Measurements from ENCODE around the gene RER1.

Gene RER1

DNA sequence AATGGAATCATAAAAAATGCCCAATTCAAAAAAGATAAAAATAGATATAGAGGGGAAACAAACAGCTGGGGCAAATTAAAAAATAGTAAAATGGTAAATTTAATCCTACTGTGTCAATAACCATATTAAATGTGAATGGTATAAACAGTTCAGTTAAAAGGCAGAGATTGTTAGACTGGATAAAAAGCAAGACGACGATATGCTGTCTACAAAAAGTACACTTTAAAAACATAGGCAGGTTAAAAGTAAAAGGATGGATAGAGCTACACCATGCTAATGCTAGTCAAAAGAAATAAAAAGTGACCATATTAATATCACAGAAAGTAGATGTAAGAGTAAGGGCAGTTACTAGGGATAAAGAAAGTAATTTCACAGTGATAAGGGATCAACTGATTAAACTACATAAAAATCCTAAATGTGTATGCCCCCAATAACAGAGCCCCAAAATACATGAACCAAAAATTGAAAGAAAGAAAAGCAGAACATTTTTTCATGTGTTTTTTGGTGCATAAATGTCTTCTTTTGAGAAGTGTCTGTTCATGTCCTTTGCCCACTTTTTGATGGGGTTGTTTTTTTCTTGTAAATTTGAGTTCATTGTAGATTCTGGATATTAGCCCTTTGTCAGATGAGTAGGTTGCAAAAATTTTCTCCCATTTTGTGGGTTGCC, 27.7 kb upstream of the RER1 start:
- Histone ChIP-seq H3K9ac (ENCODE audit: low read depth, low read length) (no peak overlapping the region), H3K79me2 (ENCODE audit: insufficient read depth, low read length) (no peaks in the 10 kb centered on the region), H3K4me1 (ENCODE audit: insufficient read depth, low read length) (no peaks in the 10 kb centered on the region), H4K20me1 (ENCODE audit: insufficient read depth, low read length) (no peaks in the 10 kb centered on the region), H3K27me3 (ENCODE audit: insufficient read depth, low read length, poor library complexity) (no peaks in the 10 kb centered on the region), H3K4me2 (ENCODE audit: insufficient read depth, low read length) (no peak overlapping the region), H2AFZ (ENCODE audit: low read depth, low read length) (no peak overlapping the region), H3K9me3 (ENCODE audit: insufficient read depth, low read length, severe bottlenecking) (no peaks in the 10 kb centered on the region), H3K36me3 (ENCODE audit: insufficient read depth, low read length) (no peaks in the 10 kb centered on the region), H3K4me3 (ENCODE audit: low read depth in 1 of 2, low read length in 2 of 2) (no peak overlapping the region), H3K27ac (ENCODE audit: low read length) (no peak overlapping the region)
- no peak for ATAC-seq (ENCODE audit: insufficient read depth, low read depth)
- TF ChIP-seq EZH2 (IDR thresholded peaks at IDR 0.05; ENCODE audit: borderline replicate concordance, low read depth, low read length, severe bottlenecking) = no peak
- TF ChIP-seq, protein P1, sequence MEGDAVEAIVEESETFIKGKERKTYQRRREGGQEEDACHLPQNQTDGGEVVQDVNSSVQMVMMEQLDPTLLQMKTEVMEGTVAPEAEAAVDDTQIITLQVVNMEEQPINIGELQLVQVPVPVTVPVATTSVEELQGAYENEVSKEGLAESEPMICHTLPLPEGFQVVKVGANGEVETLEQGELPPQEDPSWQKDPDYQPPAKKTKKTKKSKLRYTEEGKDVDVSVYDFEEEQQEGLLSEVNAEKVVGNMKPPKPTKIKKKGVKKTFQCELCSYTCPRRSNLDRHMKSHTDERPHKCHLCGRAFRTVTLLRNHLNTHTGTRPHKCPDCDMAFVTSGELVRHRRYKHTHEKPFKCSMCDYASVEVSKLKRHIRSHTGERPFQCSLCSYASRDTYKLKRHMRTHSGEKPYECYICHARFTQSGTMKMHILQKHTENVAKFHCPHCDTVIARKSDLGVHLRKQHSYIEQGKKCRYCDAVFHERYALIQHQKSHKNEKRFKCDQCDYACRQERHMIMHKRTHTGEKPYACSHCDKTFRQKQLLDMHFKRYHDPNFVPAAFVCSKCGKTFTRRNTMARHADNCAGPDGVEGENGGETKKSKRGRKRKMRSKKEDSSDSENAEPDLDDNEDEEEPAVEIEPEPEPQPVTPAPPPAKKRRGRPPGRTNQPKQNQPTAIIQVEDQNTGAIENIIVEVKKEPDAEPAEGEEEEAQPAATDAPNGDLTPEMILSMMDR (IDR thresholded peaks at IDR 0.05; ENCODE audit: borderline replicate concordance, extremely low read depth, low read length, poor library complexity, severe bottlenecking) = no peak
- DNase-seq = no peak

DNA sequence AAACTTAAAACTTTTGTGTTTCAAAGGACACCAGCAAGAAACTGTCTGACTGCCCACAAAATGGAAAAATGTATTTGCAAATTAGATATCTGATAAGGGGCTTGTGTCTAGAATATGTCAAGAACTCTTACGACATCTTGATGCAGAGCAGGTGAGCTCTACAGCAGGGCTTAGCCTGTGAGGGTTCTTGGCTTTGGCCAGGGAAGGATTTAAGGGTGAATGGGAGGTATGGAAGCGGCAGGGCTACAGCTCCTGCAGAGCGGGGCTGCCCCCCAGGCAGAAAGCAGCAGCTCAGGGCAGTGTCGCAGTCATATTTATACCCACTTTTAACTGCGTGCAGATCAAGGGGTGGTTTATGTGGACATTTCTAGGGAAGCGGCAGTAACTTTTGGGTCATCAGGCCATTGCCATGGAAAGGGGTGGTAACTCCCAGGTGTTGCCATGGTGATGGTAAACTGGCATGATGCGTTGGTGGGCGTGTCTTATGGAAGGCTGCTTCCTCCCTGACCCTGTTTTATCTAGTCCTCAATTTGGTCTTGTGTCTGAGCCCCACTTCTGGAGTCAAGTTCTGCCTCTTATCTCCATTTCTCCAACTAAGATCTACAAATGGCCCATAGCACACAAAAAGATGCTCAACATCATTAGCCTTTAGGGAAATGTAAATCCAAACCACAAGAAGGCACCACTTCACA, 23.4 kb upstream of the RER1 start:
- Histone ChIP-seq H3K27me3 (ENCODE audit: insufficient read depth, low read length, poor library complexity) (no peaks in the 10 kb centered on the region), H3K36me3 (ENCODE audit: insufficient read depth, low read length) (no peaks in the 10 kb centered on the region), H3K79me2 (ENCODE audit: insufficient read depth, low read length) (no peaks in the 10 kb centered on the region), H3K4me3 (ENCODE audit: low read depth in 1 of 2, low read length in 2 of 2) (no peak overlapping the region), H3K27ac (ENCODE audit: low read length) (no peak overlapping the region), H3K9me3 (ENCODE audit: insufficient read depth, low read length, severe bottlenecking) (no peaks in the 10 kb centered on the region), H3K4me2 (ENCODE audit: insufficient read depth, low read length) (no peak overlapping the region), H2AFZ (ENCODE audit: low read depth, low read length) (no peak overlapping the region), H3K4me1 (ENCODE audit: insufficient read depth, low read length) (no peaks in the 10 kb centered on the region), H4K20me1 (ENCODE audit: insufficient read depth, low read length) (no peaks in the 10 kb centered on the region), H3K9ac (ENCODE audit: low read depth, low read length) (no peak overlapping the region)
- DNase-seq (no peak), ATAC-seq (ENCODE audit: insufficient read depth, low read depth) (no peak)
- TF ChIP-seq, protein P1 (IDR thresholded peaks at IDR 0.05; ENCODE audit: borderline replicate concordance, extremely low read depth, low read length, poor library complexity, severe bottlenecking) = no peak

DNA sequence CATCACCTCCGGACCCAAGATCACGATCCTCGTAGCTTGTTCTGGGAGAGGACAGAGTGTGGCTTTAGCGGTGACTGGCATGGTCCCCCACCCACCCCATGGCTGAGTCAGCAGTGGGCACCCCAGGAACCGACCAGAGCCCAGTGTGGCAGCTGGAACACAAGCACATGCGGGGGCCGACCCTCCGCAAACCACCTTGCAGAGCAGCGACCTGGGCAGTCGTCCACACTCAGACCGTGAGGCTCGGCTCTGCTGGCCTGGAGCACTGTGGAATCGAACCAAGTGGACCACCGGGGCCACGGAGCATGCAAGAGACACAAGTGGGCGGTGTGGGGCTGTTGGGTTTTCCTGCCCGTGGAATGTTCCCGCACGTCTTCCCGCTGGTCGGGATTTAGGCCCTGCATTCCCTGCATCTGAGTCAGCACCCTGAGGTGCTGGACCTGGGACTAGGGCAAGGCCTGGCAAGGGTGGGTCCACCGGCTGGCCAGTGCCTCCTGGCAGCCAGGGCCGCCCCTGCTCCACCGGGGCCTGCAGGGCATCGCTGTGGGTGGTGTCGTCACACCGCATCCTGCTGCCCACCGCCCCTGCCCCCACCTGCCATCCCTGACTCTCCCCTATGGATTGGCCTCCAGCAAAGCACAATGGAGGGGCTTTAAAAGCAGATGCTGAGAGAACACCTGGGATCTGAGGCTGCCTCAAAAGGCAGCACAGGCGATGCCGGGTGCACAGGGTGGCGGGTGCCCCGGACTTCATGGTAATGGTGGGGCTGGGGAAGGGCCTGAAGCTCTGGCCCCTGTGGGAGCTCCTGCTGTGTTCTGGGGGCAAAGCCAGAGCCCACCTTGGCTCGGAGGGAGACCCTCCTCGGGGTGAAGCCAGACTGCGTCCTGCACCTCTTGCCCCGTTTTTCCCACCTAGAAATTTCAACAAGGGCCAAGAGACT, 18.8 kb upstream of the RER1 start:
- no peak for TF ChIP-seq EZH2 (IDR thresholded peaks at IDR 0.05; ENCODE audit: borderline replicate concordance, low read depth, low read length, severe bottlenecking)
- TF ChIP-seq, protein P1 (IDR thresholded peaks at IDR 0.05; ENCODE audit: borderline replicate concordance, extremely low read depth, low read length, poor library complexity, severe bottlenecking) = no peak
- Histone ChIP-seq H3K79me2 (ENCODE audit: insufficient read depth, low read length) (no peaks in the 10 kb centered on the region), H3K4me3 (ENCODE audit: low read depth in 1 of 2, low read length in 2 of 2) (no peak overlapping the region), H3K9me3 (ENCODE audit: insufficient read depth, low read length, severe bottlenecking) (no peaks in the 10 kb centered on the region), H4K20me1 (ENCODE audit: insufficient read depth, low read length) (no peaks in the 10 kb centered on the region; the same call in 1 of the 2 replicates), H3K4me1 (ENCODE audit: insufficient read depth, low read length) (no peaks in the 10 kb centered on the region), H3K9ac (ENCODE audit: low read depth, low read length) (no peak overlapping the region), H2AFZ (ENCODE audit: low read depth, low read length) (no peak overlapping the region), H3K36me3 (ENCODE audit: insufficient read depth, low read length) (no peaks in the 10 kb centered on the region), H3K27ac (ENCODE audit: low read length) (no peak overlapping the region), H3K4me2 (ENCODE audit: insufficient read depth, low read length) (no peak overlapping the region), H3K27me3 (ENCODE audit: insufficient read depth, low read length, poor library complexity) (no peaks in the 10 kb centered on the region)
- no peak for ATAC-seq (ENCODE audit: insufficient read depth, low read depth)
- no peak for DNase-seq
